Osteoblast (primary cell): Measurements from ENCODE around the gene IL10RB. TPM values are rescaled to one million over a fixed set of nuclear protein-coding genes. Genes with fewer than 3 reads are reported as not detected.

Experiments used
- DNase-seq: peaks from one replicate; pipeline ENCODE4 v3.0.0; 2011; ENCODE audit warnings: low spot score, mixed read lengths; ENCODE audit not compliant: insufficient read length; ENCODE audit errors: missing footprints
- H2AFZ ChIP-seq: 2 replicates; pipeline ENCODE4 v1.6.0; 2011; ENCODE audit warnings: mild to moderate bottlenecking, low read length
- H3K27ac ChIP-seq: 2 replicates; pipeline ENCODE4 v1.5.1; 2011; ENCODE audit warnings: mild to moderate bottlenecking, low read depth, low read length, moderate library complexity
- H3K27me3 ChIP-seq: 2 replicates; pipeline ENCODE4 v1.6.0; 2012; ENCODE audit warnings: mild to moderate bottlenecking, control low read depth, inconsistent platforms, low read length, moderate library complexity; ENCODE audit not compliant: insufficient read depth
- H3K36me3 ChIP-seq: 2 replicates; pipeline ENCODE4 v1.5.1; 2011; ENCODE audit warnings: mild to moderate bottlenecking, low read length, control low read depth, moderate library complexity; ENCODE audit not compliant: insufficient read depth
- H3K4me1 ChIP-seq: 2 replicates; pipeline ENCODE4 v1.5.1; 2011; ENCODE audit warnings: mild to moderate bottlenecking, low read length, control low read depth, moderate library complexity; ENCODE audit not compliant: insufficient read depth
- H3K4me2 ChIP-seq: 2 replicates; pipeline ENCODE4 v1.6.0; 2011; ENCODE audit warnings: mild to moderate bottlenecking, low read length; ENCODE audit not compliant: insufficient read depth
- H3K4me3 ChIP-seq: fragments of 200-600 bp; sonication (generic); 3 replicates; pipeline ENCODE4 v1.5.1; 2012; ENCODE audit warnings: mild to moderate bottlenecking, low read length, inconsistent platforms; ENCODE audit not compliant: insufficient read depth
- H3K79me2 ChIP-seq: 2 replicates; pipeline ENCODE4 v1.6.0; 2012; ENCODE audit warnings: mild to moderate bottlenecking, low read length, control low read depth, inconsistent platforms; ENCODE audit not compliant: insufficient read depth
- H3K9me3 ChIP-seq: 2 replicates; pipeline ENCODE4 v1.5.1; 2011; ENCODE audit warnings: low read depth, low read length, control low read depth
- H4K20me1 ChIP-seq: 2 replicates; pipeline ENCODE4 v1.6.0; 2012; ENCODE audit warnings: mild to moderate bottlenecking, low read length, control low read depth; ENCODE audit not compliant: insufficient read depth
- total RNA-seq: library from RNA; depleted of rRNA; stranded (reverse); fragments of >200 nt; gene quantifications from 2 replicates; pipeline ENCODE4 v1.2.3, GENCODE V29; 2012
- TF ChIP-seq, protein P1 (sequence below): IDR thresholded peaks from 2 replicates; pipeline ENCODE4 v1.5.1; 2011; ENCODE audit warnings: mild to moderate bottlenecking, low read depth, low read length, moderate library complexity; ENCODE audit errors: extremely low read depth

The IL10RB gene
- total RNA-seq, 1 donor: 44.9 TPM

DNA sequence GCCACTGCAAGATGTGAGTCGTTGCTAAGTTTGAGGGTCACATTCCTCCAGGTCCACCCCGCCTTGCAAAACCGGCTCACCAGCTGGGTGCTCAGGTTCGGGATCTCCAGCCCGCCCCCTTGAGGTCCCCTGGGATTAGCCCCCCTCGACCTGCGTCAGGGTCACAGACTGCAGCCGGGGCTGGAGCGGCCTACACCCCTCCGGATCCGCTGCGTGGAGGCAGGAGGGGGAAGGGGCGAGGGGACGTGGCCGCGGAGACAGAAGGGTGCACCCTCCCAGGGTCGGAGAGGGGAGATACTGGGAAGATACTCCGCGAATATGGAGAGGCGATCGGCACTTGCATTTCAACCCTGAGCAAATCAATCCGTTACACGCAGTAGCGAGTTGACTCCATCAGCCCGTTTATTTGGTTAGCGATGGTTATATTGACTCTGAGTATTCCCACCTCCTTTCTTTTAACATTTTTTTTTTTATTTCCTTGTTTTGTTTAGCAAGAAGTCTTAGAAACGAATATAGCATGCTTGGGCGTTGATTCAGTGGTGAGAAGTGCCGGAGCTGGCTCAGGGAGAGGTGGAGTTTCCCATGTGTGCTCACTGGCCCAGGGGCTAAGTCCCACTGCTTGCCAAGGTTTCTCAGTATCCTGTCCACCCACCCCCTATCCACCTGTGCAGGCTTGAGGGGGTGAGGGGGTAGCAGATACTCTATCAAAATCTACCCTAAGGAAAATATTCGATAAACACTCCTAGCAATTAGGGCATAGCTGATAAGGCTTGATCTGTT, 35.4 kb upstream of the IL10RB start:
- Histone ChIP-seq H3K4me3 (peak overlapping the region; percentile 87), H3K27me3 (peaks cover 13% of the 10 kb centered on the region), H3K4me2 (peak overlapping the region; percentile 92), H3K9me3 (no peaks in the 10 kb centered on the region), H3K27ac (peak overlapping the region; percentile 79), H3K36me3 (no peaks in the 10 kb centered on the region), H4K20me1 (peaks cover 2% of the 10 kb centered on the region), H3K4me1 (peaks cover 23% of the 10 kb centered on the region), H2AFZ (peak overlapping the region; percentile 90), H3K79me2 (peaks cover 37% of the 10 kb centered on the region)
- TF ChIP-seq, protein P1, sequence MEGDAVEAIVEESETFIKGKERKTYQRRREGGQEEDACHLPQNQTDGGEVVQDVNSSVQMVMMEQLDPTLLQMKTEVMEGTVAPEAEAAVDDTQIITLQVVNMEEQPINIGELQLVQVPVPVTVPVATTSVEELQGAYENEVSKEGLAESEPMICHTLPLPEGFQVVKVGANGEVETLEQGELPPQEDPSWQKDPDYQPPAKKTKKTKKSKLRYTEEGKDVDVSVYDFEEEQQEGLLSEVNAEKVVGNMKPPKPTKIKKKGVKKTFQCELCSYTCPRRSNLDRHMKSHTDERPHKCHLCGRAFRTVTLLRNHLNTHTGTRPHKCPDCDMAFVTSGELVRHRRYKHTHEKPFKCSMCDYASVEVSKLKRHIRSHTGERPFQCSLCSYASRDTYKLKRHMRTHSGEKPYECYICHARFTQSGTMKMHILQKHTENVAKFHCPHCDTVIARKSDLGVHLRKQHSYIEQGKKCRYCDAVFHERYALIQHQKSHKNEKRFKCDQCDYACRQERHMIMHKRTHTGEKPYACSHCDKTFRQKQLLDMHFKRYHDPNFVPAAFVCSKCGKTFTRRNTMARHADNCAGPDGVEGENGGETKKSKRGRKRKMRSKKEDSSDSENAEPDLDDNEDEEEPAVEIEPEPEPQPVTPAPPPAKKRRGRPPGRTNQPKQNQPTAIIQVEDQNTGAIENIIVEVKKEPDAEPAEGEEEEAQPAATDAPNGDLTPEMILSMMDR: no peak
- DNase-seq: peak; percentile 96

DNA sequence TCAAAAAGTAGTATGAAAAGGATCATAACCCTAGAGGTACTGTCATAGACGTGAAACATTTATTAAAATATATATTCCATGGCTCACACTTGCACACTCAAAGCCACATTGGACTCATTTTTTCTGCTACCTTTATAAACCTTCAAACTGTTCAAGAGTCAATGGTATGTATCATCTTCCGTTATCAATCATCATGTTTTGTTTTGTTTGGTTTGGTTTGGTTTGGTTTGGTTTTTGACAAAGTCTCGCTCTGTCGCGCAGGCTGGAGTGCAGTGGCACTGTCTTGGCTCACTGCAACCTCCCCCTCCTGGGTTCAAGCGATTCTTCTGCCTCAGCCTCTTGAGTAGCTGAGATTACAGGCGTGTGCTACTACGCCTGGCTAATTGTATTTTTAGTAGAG, 34.6 kb upstream of the IL10RB start:
- H2AFZ ChIP-seq: no peak overlapping the region
- H3K4me2 ChIP-seq: peak overlapping the region; percentile 92
- no peaks in the 10 kb centered on the region for H3K36me3 ChIP-seq
- no peak overlapping the region for H3K4me3 ChIP-seq
- H3K27ac ChIP-seq: peak overlapping the region; percentile 79
- H3K79me2 ChIP-seq: peaks cover 44% of the 10 kb centered on the region
- H3K9me3 ChIP-seq: no peaks in the 10 kb centered on the region
- no peak for DNase-seq
- TF ChIP-seq, protein P1: no peak
- H3K27me3 ChIP-seq: peaks cover 9% of the 10 kb centered on the region
- peaks cover 23% of the 10 kb centered on the region for H3K4me1 ChIP-seq
- H4K20me1 ChIP-seq: peaks cover 7% of the 10 kb centered on the region

DNA sequence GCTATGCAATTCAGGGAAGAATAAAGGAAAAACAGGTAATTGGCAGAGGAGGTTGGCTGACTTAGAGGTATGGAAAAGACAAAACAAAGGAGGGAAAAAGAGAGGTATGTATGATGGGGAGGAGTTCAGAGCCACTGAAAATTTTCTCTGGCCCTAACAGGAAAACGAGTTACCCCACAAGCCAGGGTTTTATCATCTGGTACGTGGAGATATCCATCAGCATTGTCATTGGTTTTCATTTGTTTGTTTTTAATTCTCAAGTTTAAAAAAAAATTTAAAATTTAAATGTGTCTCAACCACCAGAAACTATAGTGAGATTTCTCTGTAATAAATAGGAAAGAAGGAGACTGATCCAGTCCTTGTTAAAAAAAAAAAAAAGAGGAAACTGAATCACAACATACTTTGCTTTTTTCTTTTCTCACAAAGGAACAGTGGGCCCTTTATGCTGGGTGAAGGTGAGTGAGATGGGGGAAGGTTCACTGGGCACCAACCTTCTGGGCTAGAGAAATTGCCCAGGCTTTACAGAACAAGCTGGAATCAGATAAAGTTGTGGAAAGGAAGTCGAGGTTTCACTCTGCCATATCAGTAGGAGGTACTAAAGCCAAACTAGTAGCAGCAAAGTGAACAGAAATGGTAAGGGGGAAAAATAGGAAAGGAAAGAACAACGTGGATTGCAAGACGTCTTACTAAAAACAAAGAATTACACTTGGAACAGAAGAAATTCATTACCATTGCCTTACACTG, 33.7 kb upstream of the IL10RB start:
- TF ChIP-seq, protein P1: no peak
- H3K4me2 ChIP-seq: peak overlapping the region; percentile 51
- H3K36me3 ChIP-seq: no peaks in the 10 kb centered on the region
- H3K4me1 ChIP-seq: peaks cover 23% of the 10 kb centered on the region
- no peak for DNase-seq
- no peaks in the 10 kb centered on the region for H3K9me3 ChIP-seq
- H3K27me3 ChIP-seq: peaks cover 5% of the 10 kb centered on the region
- H3K4me3 ChIP-seq: no peak overlapping the region
- peak overlapping the region; percentile 21 for H2AFZ ChIP-seq
- H3K79me2 ChIP-seq: peaks cover 48% of the 10 kb centered on the region
- H3K27ac ChIP-seq: no peak overlapping the region
- peaks cover 7% of the 10 kb centered on the region for H4K20me1 ChIP-seq
